Activated T-helper 2 cell treated with anti-CD3 and anti-CD28 coated beads, Interferon-gamma antibody, Interleukin-2, Interleukin-4, amounts not matched to agents 10 μg/mL and 5 μg/mL and 100 μg/mL, durations not matched to agents 14 hours and 24 hours and 36 hours (primary cell): ENCODE results near the gene JAK1. TPM values are rescaled to one million over a fixed set of nuclear protein-coding genes. Genes with fewer than 3 reads are reported as not detected.
"Not testable (repeated sequence)": the region's sequence is repeated elsewhere in the genome, so short reads cannot be mapped to it uniquely, and the experiment has no call there.

Experiments used
- DNase-seq: peaks from one replicate; pipeline ENCODE4 v3.0.0; 2021; ENCODE audit warnings: low spot score
- H3K27ac Mint-ChIP-seq: one replicate; pipeline ENCODE4 v1.8.0; 2021; ENCODE audit warnings: mixed read lengths
- H3K27me3 Mint-ChIP-seq: one replicate; pipeline ENCODE4 v1.8.0; 2021; ENCODE audit warnings: low read depth, mixed read lengths
- H3K36me3 Mint-ChIP-seq: one replicate; pipeline ENCODE4 v1.8.0; 2021; ENCODE audit warnings: low read depth, mixed read lengths
- H3K4me1 Mint-ChIP-seq: one replicate; pipeline ENCODE4 v1.8.0; 2021; ENCODE audit warnings: low read depth, mixed read lengths
- H3K4me3 Mint-ChIP-seq: one replicate; pipeline ENCODE4 v1.8.0; 2021; ENCODE audit warnings: low read depth, mild to moderate bottlenecking, moderate library complexity, mixed read lengths
- H3K9me3 Mint-ChIP-seq: one replicate; pipeline ENCODE4 v1.8.0; 2021; ENCODE audit warnings: mixed read lengths
- intact Hi-C: fragments of 100-400 bp; cut with micrococcal nuclease; formaldehyde crosslinking; loops from one replicate; pipeline ENCODE4 v1.15.1; 2023
- total RNA-seq: library from RNA; stranded (reverse); gene quantifications from 2 replicates; pipeline ENCODE4 v1.2.3, GENCODE V29; 2022

The JAK1 gene
- total RNA-seq, 1 donor from 2014 or later, result 99.9 TPM

GRCh38 chr1:64817364-64817763 is 149.0 kb downstream of the JAK1 start:
- intact Hi-C loops, DNase-seq, H3K27me3 Mint-ChIP-seq, H3K36me3 Mint-ChIP-seq, H3K9me3 Mint-ChIP-seq, H3K4me1 Mint-ChIP-seq, H3K27ac Mint-ChIP-seq, H3K4me3 Mint-ChIP-seq: not testable (repeated sequence)

GRCh38 chr1:64814427-64814826 is 151.9 kb downstream of the JAK1 start:
- Mint-ChIP-seq H3K4me1 (no peaks in the 10 kb centered on the region), H3K27ac (no peak overlapping the region), H3K36me3 (no peaks in the 10 kb centered on the region), H3K4me3 (no peak overlapping the region), H3K9me3 (peaks cover 3% of the 10 kb centered on the region), H3K27me3 (peaks cover 2% of the 10 kb centered on the region)
- no peak for DNase-seq
- intact Hi-C loops, result no loop called here

GRCh38 chr1:64811131-64811530 is 155.2 kb downstream of the JAK1 start:
- no peak for DNase-seq
- intact Hi-C loops, result no loop called here
- Mint-ChIP-seq H3K36me3 (no peaks in the 10 kb centered on the region), H3K27me3 (peaks cover 2% of the 10 kb centered on the region), H3K4me3 (no peak overlapping the region), H3K4me1 (no peaks in the 10 kb centered on the region), H3K27ac (no peak overlapping the region), H3K9me3 (no peaks in the 10 kb centered on the region)

GRCh38 chr1:64810001-64810400 is 156.3 kb downstream of the JAK1 start:
- DNase-seq, result no peak
- intact Hi-C loops, result no loop called here
- no peaks in the 10 kb centered on the region for H3K9me3 Mint-ChIP-seq
- no peak overlapping the region for H3K27ac Mint-ChIP-seq
- no peaks in the 10 kb centered on the region for H3K36me3 Mint-ChIP-seq
- H3K4me1 Mint-ChIP-seq, result no peaks in the 10 kb centered on the region
- H3K27me3 Mint-ChIP-seq, result peaks cover 2% of the 10 kb centered on the region
- no peak overlapping the region for H3K4me3 Mint-ChIP-seq

GRCh38 chr1:64809309-64809708 is 157.0 kb downstream of the JAK1 start:
- intact Hi-C loops, result no loop called here
- DNase-seq, result no peak
- Mint-ChIP-seq H3K9me3 (no peaks in the 10 kb centered on the region), H3K36me3 (no peaks in the 10 kb centered on the region), H3K27ac (no peak overlapping the region), H3K4me3 (no peak overlapping the region), H3K4me1 (no peaks in the 10 kb centered on the region), H3K27me3 (peaks cover 2% of the 10 kb centered on the region)

GRCh38 chr1:64801851-64802523 is 164.4 kb downstream of the JAK1 start:
- H3K27ac Mint-ChIP-seq, result no peak overlapping the region
- H3K9me3 Mint-ChIP-seq, result no peaks in the 10 kb centered on the region
- intact Hi-C loops, result no loop called here
- no peak for DNase-seq
- H3K4me1 Mint-ChIP-seq, result no peaks in the 10 kb centered on the region
- H3K36me3 Mint-ChIP-seq, result no peaks in the 10 kb centered on the region
- no peak overlapping the region for H3K4me3 Mint-ChIP-seq
- H3K27me3 Mint-ChIP-seq, result no peaks in the 10 kb centered on the region

- Mint-ChIP-seq H3K4me3 (no peak overlapping the region), H3K9me3 (no peaks in the 10 kb centered on the region), H3K4me1 (no peaks in the 10 kb centered on the region), H3K27ac (no peak overlapping the region), H3K27me3 (no peaks in the 10 kb centered on the region), H3K36me3 (no peaks in the 10 kb centered on the region)
- DNase-seq, result no peak
- intact Hi-C loops, result no loop called here
Observed at GRCh38 chr1:64798872-64799271, 167.5 kb downstream of the JAK1 start.

GRCh38 chr1:64790832-64791487 is 175.4 kb downstream of the JAK1 start:
- H3K27ac Mint-ChIP-seq, result no peak overlapping the region
- H3K4me3 Mint-ChIP-seq, result no peak overlapping the region
- H3K9me3 Mint-ChIP-seq, result peaks cover 19% of the 10 kb centered on the region
- H3K4me1 Mint-ChIP-seq, result no peaks in the 10 kb centered on the region
- intact Hi-C loops, result no loop called here
- DNase-seq, result no peak
- H3K27me3 Mint-ChIP-seq, result no peaks in the 10 kb centered on the region
- H3K36me3 Mint-ChIP-seq, result no peaks in the 10 kb centered on the region

Other genes with a start within 250 kb of the JAK1 start
- gene RAVER2, start 221.5 kb downstream of the JAK1 start, total RNA-seq, result 0.55 and 0.83 TPM in 2 replicates
- gene AK4, start 181.7 kb upstream of the JAK1 start, total RNA-seq, result 108 and 109 TPM in 2 replicates